ENCODE data around the gene NFATC1.
A peak's percentile ranks its signal among the peaks of the same experiment; 100 is the strongest.

Gene NFATC1

DNA sequence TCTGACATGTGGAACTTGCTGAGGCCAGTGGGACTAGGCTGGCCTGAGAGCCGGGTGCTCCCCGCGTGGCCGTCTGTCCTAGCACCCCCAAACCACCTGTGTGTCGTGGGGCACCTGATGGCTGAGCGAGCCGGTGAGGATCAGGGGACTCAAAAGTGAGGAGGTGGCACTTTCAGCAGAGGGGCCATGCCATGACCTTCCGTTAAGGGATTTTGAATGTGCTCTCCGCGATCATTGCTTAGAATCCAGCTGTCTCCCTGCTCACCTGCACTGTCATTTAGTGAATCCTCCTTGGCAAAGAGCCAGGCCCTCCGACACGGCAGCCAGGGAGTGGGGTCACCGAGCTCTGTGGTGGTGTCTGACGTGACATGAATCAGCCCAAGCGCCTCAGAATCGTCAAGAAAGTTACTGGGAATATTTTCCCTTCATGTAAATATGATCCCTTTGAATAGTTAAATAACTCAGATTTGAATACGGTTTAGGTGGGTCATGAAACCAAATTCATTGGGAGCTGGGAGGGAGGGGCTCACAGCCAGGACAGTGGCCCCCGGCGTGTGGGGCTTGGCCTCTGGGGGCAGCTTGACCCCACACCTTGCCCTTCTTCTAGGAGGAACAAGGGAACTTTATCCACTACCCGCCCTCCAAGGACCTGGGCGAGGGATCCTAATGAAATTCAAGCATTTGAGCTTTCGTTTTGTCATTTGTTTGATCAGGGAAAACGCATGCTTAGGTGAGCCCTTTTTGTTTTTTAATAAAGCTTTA lies 9.5 kb downstream of the NFATC1 start:
- no peak for DNase-seq (ENCODE audit: low read depth)

DNA sequence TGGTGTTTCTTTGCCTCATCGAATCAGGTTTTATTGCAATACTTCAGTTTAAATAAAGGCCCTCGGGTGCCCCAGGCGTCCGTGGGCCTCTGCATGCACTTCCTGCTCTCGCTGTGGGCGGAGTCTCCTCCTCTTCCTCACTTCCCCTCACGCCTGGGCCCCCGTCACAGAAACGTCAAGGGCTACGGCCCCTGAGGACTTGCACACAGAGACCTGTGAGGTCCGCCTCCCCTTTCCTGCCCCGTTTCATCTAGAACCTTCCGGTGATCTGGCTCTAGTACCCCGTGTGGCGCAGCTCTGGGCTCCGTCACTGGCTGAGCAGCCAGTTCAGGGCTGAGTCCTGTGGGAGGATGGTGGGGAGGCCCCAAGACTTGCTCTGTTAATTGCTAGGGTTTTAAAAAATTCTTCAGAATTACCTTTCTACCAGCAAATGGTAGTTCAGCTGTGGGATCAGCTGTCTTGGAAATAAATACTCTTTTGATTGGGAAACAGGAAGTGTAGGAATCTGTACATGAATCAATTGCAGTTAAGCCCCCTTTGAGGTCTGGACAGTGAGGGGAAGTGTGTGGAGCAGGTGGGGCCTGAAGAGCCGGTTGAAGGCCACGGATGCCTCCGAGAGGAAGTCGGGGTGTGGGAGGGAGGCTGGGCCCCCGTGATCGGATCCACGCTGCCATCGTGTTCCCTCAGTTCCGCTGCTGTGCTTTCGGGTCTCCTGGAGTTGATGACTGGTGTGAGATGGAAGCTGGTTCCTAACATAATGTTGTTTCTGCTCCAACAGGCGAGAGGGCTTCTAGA lies 10.2 kb downstream of the NFATC1 start:
- DNase-seq (ENCODE audit: low read depth): peak; percentile 77

DNA sequence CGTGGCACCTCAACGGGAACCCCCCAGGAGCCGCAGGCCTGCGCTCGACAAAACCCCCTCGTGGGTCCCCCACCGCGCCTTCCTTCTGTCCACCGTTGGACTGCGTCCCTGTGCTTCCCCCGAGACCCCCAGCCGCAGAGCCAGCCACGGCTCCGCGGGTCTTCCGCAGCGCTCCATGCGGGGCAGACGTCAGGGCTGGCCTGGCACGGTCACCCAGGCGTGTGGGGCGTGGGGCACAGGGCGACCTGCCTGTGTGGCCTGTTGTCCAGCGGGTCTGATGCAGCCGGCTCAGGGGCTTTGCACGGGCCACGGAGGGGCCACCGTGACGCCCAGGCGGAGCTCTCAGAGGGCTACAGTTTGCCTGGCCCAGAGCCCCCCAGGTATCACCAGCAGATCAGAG lies 11.0 kb downstream of the NFATC1 start:
- DNase-seq (ENCODE audit: low read depth): no peak

DNA sequence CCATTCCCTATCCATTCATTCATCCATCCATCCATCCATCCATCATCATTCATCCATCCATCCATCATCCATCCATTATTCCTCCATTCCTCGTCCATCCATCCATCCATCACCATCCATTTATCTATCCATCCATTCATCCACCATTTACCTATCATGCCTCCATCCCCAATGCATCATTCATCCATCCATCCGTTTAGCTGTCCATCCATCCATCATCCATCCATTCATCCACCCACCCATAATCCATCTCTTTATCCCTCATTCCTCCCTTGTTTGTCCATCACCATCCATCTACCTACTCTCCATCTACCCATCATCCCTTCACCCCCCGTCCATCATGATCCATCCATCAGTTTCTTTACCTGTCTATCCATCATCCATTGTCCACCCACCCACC lies 13.6 kb downstream of the NFATC1 start:
- no peak for DNase-seq (ENCODE audit: low read depth)

DNA sequence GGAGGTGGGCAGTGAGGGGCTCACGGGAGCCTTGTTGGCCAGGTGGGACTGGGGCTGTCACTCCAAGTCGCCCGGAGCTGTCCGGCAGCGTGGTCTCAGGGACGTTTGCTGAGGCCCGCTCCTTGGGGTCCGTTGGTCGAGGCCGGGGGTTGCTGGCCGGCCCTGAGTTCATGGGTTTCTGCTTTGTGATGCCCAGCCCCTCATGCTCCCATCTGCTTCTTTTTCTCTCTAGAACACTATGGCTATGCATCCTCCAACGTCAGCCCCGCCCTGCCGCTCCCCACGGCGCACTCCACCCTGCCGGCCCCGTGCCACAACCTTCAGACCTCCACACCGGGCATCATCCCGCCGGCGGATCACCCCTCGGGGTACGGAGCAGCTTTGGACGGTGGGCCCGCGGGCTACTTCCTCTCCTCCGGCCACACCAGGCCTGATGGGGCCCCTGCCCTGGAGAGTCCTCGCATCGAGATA lies 14.5 kb downstream of the NFATC1 start:
- no peak for DNase-seq (ENCODE audit: low read depth)

DNA sequence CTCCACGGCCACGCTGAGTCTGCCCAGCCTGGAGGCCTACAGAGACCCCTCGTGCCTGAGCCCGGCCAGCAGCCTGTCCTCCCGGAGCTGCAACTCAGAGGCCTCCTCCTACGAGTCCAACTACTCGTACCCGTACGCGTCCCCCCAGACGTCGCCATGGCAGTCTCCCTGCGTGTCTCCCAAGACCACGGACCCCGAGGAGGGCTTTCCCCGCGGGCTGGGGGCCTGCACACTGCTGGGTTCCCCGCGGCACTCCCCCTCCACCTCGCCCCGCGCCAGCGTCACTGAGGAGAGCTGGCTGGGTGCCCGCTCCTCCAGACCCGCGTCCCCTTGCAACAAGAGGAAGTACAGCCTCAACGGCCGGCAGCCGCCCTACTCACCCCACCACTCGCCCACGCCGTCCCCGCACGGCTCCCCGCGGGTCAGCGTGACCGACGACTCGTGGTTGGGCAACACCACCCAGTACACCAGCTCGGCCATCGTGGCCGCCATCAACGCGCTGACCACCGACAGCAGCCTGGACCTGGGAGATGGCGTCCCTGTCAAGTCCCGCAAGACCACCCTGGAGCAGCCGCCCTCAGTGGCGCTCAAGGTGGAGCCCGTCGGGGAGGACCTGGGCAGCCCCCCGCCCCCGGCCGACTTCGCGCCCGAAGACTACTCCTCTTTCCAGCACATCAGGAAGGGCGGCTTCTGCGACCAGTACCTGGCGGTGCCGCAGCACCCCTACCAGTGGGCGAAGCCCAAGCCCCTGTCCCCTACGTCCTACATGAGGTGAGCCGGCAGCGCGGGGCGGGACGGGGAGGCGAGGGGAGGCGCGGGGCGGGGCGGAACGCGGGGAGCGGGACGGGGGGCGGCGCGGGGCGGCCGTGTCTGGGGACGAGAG lies 15.2 kb downstream of the NFATC1 start:
- DNase-seq (ENCODE audit: low read depth): no peak

DNA sequence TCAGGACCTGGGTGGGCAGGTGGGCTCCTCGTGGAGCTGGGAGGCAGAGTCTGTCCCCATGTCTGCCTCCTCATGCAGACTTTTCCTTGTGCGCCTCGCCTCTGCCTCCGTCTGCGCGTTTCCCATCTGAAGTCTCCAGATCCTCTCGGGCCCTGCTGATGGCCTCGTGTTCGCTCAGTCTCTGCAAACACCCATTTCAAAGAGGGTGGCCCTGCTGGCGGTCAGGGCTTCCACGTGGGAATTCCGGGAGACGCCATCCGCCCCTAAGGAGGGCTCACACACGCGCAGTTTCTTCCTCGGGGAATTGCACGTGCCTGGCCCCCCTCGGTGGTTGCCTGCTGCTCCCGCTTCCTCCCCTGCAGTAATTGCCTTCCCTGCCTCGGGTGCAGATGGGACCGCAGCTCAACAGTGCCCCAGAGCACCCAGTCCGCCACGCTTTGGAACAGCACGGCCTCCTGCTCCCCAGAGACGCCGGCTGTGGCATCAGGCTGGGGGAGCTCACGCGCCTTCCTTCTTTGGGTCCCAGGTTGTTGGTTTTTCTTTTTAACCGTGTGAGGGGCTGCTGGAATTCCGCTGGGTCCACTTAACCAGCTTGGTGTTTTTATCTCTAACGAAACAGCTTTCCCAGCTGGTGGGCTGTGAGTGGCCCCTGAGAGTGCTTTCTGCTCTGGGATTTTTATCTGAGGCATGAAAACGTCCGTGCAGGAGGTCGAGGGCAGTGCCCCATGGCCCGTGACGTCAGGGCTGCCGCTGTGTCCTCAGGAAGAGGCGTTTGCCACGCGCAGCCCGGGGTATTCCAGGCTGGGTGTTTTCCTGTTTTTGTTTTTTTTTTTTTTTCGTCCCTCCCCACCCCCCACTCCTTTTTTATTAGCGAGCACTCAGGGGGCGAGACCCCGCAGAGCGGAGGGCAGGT lies 16.1 kb downstream of the NFATC1 start:
- no peak for DNase-seq (ENCODE audit: low read depth)

DNA sequence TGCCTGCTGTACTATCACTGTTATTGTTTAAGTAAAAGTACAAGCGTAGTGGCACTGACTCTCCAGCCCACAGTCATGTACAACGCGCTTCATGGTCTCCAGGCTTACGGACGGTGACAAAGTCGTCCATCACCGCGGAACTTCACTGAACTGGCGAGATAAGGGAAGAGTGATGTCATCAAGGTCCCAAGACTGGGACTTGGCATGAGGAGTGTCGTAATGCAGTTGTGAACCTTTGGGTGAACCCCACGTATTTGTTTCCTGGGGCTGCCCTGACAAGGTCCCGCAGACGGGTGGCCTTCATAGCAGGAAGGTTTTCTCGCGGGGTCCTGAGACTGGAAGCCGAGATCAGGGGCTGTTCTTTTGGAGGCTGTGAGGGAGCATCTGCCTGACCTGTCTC lies 17.3 kb downstream of the NFATC1 start:
- no peak for DNase-seq (ENCODE audit: low read depth)

DNA sequence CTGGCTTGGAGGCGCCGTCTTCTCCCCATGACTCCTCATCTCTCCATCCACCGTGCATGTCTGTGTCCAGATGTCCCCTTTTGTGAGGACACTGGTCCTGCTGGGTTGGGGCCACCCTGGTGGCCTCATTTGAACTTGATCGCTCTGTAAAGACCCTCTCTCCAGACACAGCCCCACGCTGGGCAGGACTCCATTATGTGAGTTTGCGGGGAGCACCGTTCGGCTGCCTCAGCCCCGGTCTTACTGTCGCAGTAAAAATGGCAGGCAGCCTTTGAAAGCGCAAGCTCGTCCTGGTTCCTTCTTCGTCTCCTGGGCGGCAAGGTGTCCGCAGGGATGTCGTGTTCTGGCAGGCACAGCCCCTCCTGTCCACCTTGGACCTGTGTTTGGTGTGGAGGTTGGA lies 17.7 kb downstream of the NFATC1 start:
- no peak for DNase-seq (ENCODE audit: low read depth)

DNA sequence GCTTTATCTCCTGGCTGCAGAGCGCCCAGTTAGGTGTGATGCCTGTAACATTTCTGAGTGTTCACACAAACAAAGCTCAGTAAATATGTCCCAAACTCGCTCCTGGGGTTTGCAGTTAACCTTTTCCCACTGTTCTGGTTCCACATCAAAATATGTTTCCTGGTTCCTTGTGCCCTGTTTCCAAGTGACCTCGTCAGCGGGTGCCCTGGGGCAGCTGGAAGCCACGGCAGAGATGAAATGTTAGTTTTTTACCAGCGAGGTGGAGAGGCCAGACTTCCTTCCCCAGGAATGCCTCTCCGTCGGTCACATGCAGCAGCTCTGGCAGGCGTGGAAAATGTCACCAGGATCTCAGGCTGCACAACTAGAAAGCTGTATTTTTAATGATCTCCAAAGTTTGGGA lies 18.2 kb downstream of the NFATC1 start:
- DNase-seq (ENCODE audit: low read depth): no peak

DNA sequence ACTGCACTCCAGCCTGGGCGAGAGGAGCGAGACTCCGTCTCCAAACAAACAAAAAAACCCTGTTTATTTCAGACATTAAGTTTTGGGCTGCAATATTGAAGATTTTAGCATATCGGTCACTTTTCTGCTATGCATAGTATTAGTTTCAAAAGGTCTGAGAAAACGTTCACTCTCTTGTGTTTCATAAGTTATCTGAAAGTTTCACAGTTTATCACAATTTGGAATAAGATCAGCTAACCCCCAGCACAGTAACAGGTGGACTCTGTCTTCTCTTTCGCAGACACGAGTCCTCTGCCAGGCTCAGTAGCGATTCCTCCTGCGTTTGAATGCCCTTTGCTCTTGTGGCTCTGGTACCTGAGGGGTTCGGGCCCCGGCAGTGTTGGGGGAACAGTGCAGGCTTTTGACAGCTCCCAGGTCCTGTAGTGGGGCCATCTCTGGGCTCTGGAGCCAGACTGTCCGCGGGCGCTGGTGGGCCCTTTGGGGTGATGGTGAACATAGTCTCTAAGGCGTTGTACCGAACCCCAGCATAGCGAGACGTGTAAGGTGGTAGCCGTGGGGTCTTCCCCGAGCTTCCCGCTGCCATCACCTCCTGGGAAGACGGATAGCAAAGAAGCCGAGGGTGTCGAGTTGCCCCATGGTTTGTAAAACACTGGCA lies 20.4 kb downstream of the NFATC1 start:
- DNase-seq (ENCODE audit: low read depth): no peak

DNA sequence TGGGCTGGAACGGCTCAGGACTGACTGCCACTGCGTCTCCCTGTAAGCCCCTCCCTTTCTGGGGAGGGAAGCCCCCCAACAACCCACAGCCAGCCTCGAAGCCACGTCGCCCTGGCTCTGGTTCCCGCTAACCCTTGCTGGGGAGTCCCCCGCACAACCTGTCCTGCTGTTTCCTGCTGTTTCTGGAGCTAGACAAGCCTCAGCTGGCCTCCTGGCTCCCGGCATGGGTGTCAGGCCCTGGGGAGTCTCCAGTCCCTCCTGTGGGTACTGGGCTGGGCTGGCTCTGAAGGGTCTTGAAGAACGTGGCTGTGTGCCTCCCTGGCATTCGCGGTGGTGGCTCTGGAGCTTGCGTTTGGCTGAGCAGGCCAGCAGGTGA lies 20.9 kb downstream of the NFATC1 start:
- no peak for DNase-seq (ENCODE audit: low read depth)

DNA sequence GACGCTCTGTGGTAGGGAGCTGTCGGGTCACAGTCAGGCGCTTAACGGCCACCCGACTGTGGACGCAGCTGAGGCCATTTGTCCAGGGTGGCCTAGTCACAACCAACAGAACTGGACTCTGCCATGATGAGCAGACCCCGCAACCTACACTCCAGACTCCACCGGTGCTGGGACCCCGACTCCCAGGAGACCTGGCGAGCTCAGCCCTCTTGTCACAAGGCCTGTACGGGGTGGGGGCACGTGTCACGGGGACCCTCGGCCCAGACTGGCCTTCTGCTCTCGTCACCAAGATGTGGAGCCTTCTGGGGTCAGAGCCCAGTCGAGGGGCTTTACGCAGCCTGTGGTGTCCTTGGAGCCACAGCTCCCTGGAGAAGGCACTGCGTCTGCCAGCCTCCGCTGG lies 22.5 kb downstream of the NFATC1 start:
- DNase-seq (ENCODE audit: low read depth): no peak

DNA sequence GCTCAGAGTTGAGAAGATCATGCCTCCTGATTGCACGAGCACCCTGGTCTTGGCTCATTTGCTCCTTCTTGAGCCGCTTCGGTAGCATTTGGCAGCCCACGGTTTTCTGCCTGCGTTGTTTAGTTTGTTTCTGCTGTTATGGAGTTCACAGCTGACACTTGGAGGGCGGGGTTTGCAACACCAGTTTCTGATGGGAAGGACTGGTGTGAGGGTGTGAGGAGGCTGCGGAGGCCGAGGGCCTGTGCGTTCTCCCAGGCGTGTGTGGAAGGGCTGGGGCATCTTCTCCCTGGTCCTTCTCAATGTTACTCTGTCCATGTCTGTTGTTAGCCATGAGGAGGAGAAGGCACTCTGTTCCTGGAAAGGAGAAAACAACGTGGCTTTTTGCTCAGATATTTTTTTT lies 22.9 kb downstream of the NFATC1 start:
- DNase-seq (ENCODE audit: low read depth): no peak

DNA sequence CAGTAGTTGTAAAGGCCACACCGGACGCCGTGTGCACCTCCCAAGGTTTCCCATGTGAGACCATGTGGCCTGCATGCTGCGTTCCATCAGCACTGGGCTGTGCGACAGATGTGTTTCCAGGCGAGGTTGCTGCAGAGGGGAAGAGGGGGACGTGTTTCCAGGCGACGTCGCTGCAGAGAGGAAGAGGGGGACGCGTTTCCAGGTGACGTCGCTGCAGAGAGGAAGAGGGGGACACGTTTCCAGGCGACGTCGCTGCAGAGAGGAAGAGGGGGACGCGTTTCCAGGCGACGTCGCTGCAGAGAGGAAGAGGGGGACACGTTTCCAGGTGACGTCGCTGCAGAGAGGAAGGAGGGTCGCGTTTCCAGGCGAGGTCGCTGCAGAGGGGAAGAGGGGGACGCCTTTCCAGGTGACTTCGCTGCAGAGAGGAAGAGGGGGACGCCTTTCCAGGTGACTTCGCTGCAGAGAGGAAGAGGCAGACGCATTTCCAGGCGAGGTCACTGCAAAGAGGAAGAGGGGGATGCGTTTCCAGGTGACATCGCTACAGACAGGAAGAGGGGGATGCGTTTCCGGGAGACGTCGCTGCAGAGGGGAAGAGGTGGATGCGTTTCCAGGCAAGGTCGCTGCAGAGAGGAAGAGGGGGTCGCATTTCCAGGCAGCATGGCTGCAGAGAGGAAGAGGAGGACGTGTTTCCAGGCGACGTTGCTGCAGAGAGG lies 24.5 kb downstream of the NFATC1 start:
- no peak for DNase-seq (ENCODE audit: low read depth)

DNA sequence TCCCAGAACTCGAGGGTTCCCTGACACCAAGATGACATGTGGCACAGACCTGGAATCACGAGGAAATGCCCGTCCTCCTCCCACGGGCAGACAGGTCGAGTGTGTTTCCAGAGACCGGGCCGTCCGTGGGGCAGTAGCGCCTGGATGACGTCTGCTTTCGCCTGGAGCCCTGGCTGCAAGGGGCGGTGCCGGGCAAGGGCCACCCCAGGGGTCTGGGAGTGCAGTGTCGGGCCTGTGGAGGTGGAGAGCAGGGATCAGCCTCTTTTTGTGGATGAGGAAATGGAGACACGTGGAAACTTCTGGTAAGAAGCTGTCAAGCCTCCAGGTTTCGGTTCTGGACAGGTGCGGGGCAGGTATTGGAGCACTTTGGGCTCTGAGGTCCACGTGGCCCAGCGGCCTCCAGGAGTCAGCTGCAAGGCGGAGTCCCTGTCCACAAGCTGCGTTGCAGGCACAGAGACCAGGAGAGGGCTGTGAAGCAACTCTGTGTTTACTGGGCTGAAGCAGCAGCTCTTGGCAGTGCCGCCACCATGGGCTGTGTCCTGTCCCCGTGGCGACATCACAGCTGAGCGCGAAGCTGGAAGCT lies 25.6 kb downstream of the NFATC1 start:
- no peak for DNase-seq (ENCODE audit: low read depth)

DNA sequence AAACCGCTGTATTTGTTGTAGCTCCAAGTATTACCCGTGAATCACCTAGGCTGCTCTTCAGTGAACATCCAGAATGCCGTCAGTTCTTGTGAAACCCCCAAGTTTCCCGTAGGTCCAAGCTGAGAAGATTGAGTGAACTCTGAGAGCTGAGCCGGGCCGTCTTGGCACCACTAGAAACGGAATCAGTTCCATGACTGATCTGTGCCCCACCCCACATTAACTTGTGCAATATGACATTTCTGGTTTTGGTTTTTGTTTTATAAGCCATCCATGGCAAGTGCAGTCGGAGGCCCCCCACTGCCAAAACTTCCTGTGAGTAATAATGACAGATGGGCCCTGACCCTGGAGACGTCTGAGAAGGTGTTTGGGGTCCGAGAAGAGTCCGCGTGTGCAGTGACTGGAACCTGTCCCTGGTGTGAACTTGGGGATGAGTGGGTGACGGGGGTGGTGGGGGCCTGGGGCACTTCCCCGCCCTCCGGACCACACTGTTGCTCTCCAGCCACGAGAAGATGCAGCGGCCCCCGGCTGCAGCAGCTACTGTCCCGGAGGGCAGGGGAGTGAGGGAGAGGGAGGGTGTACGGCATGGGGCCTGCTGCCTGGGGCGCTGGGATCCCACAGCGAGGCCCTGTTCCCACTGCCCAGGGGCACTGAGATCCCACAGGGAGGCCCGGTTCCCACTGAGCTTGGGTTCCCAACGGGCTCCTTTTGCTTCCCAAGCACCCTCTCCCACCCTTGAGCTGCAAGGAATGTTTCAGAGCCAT lies 26.5 kb downstream of the NFATC1 start:
- DNase-seq (ENCODE audit: low read depth): no peak

DNA sequence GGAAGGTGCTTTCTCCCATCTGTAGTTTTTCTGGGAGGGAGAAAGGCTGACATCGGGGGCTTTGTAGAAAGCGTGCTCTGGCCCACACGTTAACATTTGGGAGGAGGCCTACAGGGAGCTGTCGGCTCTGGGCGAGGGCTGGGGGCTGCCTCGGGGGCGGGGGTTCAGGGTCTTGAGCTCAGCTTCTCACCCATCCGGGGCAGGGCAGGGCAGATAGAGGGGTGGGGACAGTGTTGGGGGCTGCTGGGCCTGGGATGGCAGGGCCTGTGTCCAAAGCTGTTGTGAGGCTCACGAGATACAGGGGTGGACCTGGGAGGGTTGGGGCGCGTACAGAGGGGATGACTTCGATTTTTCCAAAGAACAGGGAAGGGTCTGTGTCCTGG lies 27.0 kb downstream of the NFATC1 start:
- DNase-seq (ENCODE audit: low read depth): no peak
